A673 (cell line): Measurements from ENCODE around the gene SOX13.

ENCODE experiments used
- EZH2 ChIP-seq: fragments of 200-600 bp; sonication (generic); IDR thresholded peaks from 2 replicates; pipeline ENCODE4 v1.6.1; 2017; ENCODE audit warnings: borderline replicate concordance, low read depth, mild to moderate bottlenecking, mixed read lengths, antibody characterized with exemption, low read length; ENCODE audit not compliant: poor library complexity, severe bottlenecking
- TF ChIP-seq, protein P1 (sequence below): fragments of 300-800, 200-600 bp; sonication (generic); conservative IDR thresholded peaks from 2 replicates; pipeline ENCODE4 v1.5.1; 2017; ENCODE audit warnings: low read depth, mild to moderate bottlenecking, antibody characterized with exemption, low read length, moderate library complexity, mixed read lengths

GRCh38 chr1:204166219-204166618 is 93.3 kb downstream of the SOX13 start, which contains the start of gene REN:
- TF ChIP-seq EZH2: no peak
- TF ChIP-seq, protein P1, sequence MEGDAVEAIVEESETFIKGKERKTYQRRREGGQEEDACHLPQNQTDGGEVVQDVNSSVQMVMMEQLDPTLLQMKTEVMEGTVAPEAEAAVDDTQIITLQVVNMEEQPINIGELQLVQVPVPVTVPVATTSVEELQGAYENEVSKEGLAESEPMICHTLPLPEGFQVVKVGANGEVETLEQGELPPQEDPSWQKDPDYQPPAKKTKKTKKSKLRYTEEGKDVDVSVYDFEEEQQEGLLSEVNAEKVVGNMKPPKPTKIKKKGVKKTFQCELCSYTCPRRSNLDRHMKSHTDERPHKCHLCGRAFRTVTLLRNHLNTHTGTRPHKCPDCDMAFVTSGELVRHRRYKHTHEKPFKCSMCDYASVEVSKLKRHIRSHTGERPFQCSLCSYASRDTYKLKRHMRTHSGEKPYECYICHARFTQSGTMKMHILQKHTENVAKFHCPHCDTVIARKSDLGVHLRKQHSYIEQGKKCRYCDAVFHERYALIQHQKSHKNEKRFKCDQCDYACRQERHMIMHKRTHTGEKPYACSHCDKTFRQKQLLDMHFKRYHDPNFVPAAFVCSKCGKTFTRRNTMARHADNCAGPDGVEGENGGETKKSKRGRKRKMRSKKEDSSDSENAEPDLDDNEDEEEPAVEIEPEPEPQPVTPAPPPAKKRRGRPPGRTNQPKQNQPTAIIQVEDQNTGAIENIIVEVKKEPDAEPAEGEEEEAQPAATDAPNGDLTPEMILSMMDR: no peak
